HG02884 (cell line): ENCODE measurements around the gene THSD7A.

Experiments used
- ATAC-seq: cut with Tn5 transposase; IDR thresholded peaks from one replicate; pipeline ENCODE4 v1.9.1; 2021; ENCODE audit warnings: mild to moderate bottlenecking, moderate library complexity; ENCODE audit not compliant: unreplicated experiment

The THSD7A gene

DNA sequence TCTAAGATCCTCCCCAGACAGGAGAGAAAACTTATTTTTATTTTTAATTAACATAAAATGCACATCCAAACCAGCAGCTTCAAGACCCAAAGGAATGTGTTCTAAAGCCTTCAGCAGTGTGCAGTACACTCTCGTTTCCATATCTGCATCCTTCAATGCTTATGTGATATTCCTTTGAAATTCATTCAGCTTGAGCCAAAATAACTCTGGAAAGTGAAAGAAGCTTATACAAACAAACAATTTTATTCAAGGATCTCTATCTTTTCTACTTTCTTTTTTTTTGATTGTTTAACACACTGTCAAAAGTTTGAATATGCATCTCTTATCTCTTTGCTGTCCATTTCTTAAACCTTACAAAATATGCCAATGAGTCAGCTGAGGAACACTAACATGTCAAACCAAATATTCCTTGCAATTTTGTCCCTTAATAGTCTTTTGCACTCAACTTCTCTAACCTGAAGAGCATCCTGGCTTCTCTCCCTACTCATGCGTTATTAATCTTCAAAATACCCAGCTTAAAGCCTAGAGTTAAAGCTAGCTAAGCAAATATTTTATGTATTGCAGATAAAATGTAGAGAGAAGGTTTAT lies 124.3 kb downstream of the THSD7A start:
- no peak for ATAC-seq

DNA sequence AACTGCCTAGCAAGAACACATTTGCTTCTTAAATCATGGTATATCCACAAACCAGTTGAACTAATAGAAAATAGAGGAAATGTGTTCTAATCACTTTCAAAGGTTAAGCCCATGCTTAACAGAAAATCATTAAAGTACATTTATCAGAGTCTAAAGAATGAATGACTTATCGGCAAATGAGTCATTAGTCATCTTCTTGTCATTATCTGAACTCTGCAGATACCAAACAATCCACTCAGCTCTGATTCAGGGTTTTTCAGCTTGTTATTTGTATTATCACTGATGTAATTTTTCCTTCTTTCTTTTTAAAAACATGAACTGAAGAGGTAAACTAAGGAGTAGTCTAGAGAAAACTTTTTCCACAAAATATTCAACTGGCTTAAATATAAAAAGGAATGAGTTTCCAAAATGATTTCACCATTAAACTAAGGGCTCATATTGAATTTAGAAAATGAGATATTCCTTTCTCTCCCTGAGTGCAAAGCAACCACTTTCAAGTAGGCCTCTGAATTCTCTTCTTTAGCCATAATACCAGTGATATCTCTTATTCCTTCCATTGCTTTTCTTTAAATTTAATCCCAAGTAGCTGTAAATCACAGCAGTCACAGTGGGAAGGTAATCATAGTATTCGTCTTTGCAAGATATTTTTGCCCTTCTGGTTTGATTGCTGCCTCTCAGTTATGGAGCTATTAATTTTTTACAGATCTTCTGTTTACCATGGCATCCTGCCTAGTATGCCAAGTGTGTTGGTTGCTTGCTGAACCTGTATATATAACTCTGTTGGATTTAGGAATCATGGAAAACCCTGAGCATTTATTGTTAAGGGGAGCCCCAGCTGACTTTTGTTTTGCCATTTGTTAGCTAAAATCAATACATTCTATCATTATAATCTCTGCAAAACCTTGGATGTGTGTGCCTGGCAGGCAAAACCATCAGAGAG lies 125.1 kb downstream of the THSD7A start:
- no peak for ATAC-seq

- ATAC-seq: no peak
Observed at GRCh38 chr7:11703829-11704228, 128.2 kb downstream of the THSD7A start.

DNA sequence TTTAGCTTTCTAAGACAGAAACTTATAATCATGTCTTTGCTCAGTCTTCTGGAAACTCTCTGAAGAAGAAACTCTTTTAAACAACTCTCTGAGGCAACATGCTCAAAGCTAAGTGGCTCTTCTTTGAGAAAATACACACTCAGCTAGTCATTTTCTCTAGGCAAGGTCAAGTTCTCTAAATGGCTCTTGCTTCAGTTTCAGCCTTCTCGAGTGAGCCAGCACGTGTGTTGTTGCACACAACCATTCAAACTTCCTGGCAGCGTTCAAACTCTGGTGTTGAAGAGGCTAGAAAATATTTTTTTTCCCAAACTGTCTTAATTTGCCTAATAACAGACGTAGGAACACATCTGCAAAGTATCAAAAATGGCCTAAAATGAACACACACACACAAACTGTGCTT lies 129.1 kb downstream of the THSD7A start:
- no peak for ATAC-seq

DNA sequence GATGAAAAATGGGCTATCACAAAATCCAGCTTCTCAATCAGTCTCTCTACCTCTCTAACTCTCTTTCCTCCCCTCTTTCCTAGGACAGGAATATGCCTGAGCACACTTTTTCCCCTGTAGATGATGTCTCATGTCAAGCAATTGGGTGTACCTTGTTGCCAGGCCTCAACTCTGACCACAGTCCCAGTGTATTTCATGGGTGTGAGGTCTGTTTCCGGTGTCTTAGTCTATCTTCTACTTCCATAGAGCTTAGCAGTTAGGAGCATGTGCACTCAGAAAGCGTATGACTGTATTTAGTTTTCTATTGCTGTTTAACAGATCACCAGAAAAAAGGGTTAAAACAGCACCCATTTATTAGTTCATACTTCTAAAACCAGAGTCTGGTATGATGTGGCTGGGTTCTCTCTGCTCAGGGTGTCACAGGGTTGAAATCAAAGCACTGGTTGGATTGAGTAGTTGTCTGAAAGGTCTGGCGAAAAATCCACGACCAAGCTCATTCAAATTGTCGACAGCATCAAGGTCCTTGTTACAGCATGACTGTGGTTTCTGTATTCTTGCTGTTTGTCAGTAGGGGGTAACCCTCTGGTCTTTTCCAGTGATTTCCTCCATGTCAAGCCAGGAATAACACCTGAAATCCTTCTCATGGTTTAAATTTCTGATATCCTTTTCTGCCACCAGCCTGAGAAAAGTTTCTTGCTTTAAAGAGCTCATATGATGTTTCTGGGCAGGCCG lies 130.0 kb downstream of the THSD7A start:
- no peak for ATAC-seq

DNA sequence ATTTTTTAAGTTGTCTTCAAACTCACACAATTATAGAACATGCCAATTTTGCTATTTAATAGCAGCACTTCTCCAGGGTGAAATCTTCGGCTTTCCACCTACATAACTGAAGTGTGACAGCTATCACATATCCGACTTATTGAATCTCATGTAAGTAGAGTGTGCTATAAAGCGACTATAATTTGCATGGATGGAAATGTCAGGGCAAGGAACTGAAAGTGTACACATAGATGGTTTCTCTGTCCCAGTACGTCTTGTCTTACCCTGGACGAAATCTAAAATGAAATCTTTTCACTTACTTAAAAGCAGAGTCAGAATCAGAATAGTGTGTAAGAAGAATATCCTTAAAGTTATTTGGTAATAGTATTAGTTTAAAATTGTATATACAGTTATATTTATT lies 132.3 kb downstream of the THSD7A start:
- no peak for ATAC-seq

DNA sequence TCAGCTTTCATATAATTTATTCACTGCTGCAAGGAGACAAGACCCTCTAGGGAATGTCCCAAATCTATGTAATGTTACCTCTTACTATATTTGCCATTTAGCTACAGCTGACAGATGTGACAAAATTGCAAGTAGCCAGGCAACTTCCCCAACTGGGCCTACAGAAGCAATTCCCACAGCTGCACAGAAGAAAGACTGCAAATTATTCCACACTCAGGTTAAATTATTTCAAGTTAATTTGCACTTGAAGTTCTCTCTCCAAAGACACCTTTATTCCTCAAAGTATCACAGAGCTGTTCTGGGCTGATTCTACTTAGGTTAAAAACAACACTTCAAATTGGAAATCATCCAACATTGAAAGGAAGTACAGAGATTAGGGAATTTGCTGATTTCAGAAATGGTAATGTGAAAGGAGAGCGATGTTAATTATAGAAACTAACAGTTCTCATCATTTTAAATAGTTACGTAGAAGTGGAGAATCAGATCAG lies 133.6 kb downstream of the THSD7A start:
- no peak for ATAC-seq

GRCh38 chr7:11690395-11690794 lies 141.6 kb downstream of the THSD7A start:
- ATAC-seq: no peak

DNA sequence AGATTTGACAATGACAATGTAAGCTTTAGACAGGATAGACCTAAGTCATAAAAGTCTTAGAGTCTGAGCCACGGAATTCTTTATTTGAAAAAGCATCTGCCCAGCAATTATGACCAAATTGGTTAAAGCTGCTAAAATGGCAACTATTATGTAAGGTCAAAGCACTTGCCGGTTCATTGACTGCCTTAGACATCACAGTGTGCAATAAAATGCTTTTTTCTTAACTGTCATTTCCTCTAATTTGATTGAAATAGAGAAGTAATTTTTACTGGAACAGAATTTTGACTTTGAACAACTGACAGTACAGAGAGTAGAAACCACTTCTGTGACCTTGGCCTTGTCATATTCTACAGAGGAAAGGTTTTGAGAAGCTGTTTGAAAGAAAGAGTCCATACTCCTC lies 142.9 kb downstream of the THSD7A start:
- no peak for ATAC-seq

GRCh38 chr7:11681461-11681860 lies 150.5 kb downstream of the THSD7A start:
- ATAC-seq: no peak

- ATAC-seq: no peak
Observed at GRCh38 chr7:11675163-11675562, 156.8 kb downstream of the THSD7A start.

GRCh38 chr7:11668727-11669126 lies 163.3 kb downstream of the THSD7A start:
- ATAC-seq: no peak

- ATAC-seq: no peak
Observed at GRCh38 chr7:11667810-11668185, 164.2 kb downstream of the THSD7A start.

DNA sequence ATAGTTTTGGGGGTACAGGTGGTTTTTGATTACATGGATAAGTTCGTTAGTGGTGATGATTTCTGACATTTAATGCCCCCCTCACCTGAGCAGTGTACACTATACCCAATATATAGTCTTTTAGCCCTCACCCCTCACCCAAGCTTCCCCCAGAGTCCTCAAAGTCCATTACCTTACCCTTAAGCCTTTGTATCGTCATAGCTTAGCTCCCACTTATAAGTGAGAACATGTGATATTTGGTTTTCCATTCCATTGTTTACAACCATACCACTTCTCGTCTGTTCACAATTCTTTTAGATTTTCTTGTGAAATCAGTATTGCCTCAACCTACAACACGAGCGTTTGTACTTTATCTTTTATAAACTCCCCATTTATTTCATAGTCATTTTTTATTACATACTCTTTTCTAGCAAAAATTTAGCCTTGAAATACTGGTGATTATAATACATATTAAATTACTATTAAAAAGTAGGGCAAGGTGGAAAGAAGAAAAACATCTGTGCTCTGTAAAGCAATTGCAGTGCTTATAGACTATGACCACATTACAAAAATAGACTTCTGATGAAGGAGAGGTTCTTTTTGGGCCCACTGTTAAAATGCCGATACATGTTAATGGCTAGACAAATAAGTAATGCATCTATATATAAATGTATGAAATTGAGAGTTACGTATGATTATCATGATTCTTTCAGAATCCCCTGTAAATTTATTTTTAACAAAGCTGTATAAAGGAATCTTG lies 164.8 kb downstream of the THSD7A start:
- ATAC-seq: no peak

GRCh38 chr7:11665357-11665756 lies 166.6 kb downstream of the THSD7A start:
- no peak for ATAC-seq

GRCh38 chr7:11655642-11656041 lies 176.4 kb downstream of the THSD7A start:
- no peak for ATAC-seq

GRCh38 chr7:11655163-11655562 lies 176.8 kb downstream of the THSD7A start:
- no peak for ATAC-seq

- no peak for ATAC-seq
Observed at GRCh38 chr7:11650500-11650899, 181.5 kb downstream of the THSD7A start.

DNA sequence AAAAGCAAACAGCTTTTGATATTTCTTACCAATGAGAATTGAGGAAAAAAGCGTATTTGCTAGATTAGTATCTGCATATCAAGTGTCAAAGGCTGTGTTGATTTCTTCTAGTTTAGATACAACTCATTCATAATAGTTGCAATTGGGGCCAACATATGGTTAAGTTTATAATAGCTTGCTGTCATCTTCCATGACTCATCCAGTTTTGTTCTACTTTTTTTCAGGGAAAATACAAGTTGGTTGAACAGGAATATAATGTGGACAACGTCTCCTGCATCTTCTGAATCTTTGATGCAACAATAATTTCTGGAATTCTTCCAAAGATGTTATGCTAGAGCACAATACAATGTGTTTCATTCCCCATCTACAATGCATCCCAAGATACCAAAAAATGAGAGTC lies 182.0 kb downstream of the THSD7A start:
- ATAC-seq: no peak

DNA sequence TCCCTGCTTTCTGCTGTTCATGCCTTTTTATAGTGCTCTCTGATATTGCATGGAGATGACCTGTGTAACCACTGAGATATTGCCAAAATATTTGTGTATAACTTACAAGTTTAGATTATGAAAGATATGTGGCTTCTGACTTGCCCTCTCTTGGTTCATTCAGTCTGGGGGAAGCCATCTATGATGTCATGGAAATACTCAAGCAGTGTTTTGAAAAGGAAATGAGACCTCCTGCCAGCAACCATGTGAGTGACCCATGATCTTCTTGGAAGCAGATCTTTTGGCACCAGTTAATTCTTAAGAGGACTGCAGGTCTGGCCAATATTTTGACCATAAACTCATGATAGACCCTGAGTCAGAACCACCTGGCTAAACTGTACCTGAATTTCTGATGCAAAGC lies 183.0 kb downstream of the THSD7A start:
- no peak for ATAC-seq

DNA sequence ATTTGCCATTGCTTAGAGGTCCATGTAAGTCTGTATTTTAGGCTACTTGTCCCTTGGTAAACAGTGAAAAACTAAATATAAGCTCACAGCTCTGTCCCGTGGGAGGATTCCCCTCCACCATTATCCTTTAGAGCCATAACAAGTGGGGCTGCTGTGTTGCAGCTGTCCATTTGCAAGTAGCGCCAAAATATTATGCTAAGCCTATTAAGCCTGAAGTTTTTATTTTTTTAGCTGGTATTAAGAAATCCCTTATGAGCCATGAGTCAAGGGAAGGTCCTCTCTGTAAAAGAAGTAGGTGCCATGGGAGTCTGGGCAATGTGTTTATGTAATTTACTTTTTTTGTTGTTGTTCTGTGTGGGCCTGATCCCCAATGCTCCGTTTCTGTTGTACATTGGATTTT lies 183.9 kb downstream of the THSD7A start:
- no peak for ATAC-seq
